HG03280 (cell line): ENCODE measurements around the gene BIK.
A peak's percentile ranks its signal among the peaks of the same experiment; 100 is the strongest.
"Not testable (repeated sequence)": the region's sequence is repeated elsewhere in the genome, so short reads cannot be mapped to it uniquely, and the experiment has no call there.

ENCODE experiments used
- ATAC-seq: cut with Tn5 transposase; IDR thresholded peaks from one replicate; pipeline ENCODE4 v1.9.1; 2021; ENCODE audit warnings: mild to moderate bottlenecking, moderate library complexity; ENCODE audit not compliant: unreplicated experiment

Gene BIK

DNA sequence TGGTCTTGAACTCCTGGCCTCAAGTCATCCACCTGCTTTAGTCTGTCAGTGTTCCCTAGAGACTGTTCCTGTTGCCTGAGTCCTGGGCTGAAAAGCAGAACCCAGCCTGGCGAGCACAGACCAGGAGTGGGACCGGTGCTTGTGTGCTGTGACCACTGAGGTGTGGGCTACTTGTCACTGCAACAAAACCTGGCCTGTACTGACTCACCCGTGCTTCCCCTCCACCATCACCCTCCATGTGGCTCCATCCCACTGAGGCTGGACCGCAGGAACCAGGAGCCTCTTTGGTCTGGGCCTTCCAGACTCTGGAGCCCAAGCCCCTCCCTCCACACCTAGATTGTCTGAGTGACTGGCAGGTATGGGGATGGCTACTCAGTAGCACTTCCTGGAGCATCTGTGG is 24.0 kb downstream of the BIK start:
- no peak for ATAC-seq

DNA sequence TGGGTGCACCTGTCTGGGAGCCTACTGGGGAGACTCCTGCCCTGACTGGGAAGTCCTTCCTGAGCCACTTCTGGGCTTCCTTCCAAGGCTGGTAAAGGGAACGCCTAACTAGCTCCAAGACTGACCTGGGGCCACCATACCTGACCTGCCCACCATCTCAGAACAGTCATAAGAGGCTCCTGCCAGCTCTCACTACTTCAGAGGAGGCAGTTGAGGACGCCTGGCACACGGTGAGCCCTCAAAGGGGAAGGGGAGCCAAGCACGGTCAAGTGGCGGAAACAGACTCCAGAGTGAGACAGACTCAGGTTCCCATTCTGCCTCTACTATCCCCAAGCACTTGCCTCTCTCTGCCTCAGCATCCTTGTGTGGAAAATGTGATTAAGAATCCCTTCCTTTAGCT is 25.0 kb downstream of the BIK start:
- no peak for ATAC-seq

DNA sequence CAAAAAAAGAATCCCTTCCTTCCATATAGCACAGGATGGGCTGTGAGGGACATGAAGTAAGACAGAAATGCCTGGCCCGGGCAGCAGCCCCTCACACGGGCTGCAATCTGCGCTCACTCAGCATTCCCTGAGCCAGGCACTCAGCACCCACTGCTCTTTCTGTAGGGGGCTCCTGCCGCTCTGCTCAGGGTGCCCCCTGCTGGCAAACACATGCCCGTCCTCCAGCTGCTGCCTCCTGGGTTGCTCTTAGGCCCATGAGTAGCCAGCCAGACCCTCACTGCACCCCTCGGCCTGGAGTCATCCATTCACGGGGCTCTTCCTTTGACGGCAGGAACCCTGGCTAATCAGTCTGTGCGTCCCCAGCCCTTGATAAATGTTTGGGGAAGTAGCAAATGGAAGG is 25.7 kb downstream of the BIK start:
- ATAC-seq = no peak

DNA sequence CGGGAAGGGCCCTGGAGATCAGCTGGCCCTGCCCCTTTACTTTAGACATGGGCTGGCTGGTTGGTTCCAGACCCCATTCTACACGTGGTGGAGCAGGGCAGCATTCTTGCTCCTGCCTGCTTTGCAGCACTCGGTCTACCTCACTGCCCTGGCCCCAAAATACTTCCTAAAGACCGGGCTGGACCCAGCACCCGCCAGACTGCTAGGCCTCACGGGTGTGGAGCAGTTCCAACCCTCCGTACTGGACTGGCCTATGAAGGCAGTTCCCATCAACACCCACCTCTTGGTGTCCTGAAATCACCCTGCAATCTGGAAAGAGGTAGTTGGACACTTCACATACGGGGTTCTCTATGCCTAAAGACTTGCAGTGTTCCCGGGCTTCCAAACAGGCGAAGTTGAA is 26.3 kb downstream of the BIK start:
- ATAC-seq = no peak

DNA sequence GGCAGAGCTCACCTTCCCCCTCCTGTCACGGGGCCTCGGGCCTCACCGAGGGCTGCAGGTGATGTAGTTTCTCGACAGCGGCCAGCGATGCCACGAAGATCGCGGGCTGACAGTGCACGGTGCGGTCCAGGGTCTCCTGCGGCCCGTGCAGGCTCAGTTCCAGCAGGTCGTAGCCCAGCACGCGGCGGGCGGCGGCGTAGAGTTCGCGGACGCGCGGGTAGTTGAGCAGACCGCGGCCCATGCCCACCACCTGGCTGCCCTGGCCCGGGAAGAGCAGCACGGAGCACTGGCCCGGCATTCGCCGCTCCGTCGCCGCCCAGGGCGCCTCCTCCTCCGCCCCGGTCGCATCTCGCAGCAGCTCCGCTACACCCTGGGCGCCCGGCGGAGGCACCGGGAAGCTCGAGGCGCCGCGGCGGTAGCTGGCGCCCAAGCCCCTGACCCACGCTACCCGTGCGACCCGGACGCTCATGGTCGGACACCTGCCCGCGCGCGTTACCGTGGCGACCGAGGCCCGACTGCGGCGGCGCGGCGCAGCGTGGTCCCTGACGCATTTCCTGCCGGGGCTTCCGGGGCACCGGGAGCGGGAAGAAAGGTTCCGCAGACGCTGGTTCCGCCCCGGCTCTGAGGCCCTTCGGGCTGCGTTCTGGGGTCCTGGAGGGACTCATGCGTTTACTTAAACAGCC is 32.5 kb downstream of the BIK start, which contains the start of gene MCAT:
Gene MCAT, minus strand, starts transcription at position 519 of the 683 bp plus-strand sequence. Its CDS starts 50 bp downstream, at position 469.
- peak; percentile 85 for ATAC-seq

DNA sequence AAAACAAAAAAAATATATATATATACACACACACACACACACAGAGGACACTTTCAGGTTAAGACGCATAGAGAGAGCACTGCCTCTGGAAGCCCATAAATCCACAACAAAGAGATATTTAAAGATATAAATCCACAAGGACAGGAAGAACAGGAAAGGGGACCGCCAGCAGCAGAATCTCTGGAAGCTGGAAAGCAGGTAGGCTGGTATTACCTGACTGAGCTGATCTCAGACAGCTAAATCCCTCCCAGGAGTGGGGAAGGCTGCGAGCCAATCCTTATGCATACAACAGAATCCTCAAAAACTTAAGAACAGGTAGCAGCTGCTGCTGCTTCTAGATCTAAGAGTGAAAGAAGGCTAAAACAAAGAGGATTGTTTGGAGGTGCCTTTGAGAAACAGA is 34.4 kb downstream of the BIK start:
- no peak for ATAC-seq

DNA sequence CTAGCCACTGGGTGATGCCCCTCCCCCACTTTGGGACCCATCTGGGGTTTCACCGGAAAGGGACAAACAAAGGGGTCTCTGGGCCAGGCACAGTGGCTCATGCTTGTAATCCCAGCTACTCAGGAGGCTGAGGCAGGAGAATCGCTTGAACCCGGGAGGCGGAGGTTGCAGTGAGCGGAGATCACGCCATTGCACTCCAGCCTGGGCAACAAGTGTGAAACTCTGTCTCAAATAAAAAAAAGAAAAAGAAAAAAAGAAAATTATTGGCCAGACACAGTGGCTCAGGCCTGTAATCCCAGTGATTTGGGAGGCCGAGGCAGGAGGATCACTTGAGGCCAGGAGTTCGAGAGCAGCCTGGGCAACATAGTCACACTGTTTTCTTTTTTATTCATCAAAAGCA is 34.8 kb downstream of the BIK start:
- not testable (repeated sequence) for ATAC-seq

DNA sequence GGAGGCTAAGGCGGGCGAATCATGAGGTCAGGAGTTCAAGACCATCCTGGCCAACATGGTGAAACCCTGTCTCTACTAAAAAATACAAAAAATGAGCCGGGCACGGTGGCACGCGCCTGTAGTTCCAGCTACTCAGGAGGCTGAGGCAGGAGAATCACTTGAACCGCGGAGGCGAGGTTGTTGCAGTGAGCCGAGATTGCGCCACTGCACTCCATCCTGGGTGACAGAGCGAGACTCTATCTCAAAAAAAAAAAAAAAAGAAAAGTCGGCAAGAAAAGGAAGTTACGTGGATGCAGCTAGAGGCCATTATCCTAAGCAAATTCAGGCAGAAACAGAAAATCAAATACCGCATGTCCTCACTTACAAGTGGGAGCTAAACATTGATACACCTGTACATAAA is 35.8 kb downstream of the BIK start:
- ATAC-seq = not testable (repeated sequence)

DNA sequence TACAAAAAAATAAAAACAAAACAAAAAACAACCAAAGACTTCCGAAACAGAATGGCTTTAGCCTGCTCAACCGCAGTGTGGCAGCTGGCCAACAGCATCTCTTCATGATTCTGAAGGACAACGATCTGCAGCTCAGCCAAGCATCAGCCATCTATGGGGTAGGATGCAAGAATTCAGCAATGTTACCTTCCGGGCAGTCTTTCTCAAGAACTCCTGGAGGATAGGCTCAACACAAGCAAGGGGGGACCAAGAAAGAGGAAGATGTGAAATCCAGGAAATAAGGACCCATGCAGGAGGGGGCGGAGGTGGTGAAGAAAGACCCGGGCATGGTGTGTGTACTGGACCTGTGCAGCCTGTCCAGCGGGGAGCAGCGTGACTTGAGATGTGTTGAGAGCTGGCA is 37.3 kb downstream of the BIK start:
- no peak for ATAC-seq

DNA sequence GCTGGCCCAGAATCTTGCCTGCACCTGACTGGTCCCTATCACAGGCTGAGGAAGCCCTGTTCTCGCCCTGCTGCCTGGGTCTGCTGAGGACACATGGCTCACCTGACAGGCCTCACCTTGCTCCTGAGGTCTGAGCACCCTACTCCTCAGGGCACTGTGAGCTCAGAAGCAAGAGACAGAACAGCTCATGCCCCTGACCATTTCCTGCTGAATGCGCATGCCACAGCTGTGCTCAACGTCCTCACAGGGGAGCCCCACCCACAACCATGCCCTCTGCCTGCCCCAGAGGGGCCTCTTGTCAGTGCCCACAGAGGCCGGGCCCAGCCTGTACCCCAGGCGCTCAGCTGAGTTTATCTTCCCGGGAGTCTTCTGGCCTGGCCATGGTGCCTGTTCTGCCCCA is 38.0 kb downstream of the BIK start:
- no peak for ATAC-seq

DNA sequence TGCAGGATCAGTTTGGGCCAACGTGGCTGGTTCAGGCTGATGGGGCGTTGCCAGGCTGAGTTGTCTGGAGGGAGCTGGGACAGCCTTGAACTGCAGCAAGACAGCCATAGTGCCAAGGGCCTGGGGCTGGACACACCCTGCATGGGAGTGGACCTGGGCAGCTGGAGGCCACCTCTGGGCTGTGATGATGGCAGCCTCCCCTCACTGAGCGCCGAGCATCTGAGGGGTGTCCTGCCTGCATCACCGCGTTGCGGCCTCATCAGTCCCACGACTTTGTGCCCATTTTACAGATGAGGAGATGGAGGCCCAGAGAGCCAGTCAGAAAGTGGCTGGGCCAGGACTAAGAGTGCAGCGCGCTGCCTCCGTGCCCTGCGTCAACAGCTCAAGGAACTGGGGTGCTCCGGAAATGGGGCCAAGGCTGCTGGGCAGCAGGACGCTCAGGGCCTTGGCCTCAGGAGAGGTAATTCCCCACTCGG is 40.2 kb downstream of the BIK start:
- ATAC-seq = no peak

DNA sequence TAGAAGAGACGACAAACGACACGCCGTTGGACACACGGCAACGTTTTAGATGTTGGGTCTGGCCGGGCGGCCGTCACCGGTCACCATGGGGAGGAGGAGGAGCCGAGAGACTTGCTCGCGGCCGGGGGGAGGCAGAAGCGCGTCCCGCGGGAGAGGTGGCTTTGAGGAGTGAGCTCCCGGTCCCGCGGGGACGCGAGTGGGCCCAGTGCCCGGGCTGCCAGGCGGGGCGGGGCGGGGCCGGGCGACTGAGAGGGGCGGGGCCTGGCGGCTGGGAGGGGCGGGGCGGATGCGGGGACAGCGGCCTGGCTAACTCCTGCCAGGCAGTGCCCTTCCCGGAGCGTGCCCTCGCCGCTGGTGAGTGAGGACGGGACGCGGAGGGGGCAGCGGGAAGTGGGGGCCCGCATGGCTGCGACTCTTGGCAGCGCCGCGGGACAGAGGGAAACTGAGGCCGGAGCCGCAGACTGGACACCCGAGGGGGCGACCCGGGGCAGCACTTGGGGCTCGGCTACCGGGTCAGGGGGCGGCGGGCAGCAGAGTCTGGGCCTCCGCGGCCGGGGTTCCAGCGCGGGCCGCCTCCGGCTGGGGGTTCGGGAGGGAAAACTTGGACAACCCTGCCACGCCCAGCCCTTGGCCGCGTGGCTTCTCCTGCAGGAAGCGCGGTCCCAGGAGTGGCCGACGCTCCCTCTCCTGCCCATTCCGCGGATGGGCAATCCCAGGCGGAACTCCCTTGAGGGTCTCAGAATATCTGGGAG is 40.9 kb downstream of the BIK start, which contains the start of gene TSPO:
Gene TSPO, plus strand, starts transcription at position 309 of the 752 bp plus-strand sequence. CDS start 7,680 bp downstream, outside the sequence.
- peak; percentile 43 for ATAC-seq

DNA sequence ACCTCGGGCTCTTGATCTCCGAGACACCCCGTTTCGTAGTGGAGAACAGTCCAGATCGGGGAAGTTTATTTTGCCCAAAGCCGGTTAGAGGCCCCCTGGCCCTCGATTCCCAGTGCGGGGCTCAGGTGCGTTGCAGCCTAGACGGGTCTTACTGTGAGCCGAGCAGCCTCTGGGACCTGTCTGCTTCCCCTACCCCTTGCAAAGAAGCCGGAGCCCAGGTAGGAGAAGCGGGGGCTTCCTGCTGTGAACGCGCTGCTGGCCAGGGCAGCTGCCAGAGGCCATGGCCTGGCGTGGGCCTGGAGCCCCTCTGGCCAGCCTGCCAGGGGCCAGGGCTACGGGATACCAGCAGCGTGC is 41.4 kb downstream of the BIK start:
- no peak for ATAC-seq

DNA sequence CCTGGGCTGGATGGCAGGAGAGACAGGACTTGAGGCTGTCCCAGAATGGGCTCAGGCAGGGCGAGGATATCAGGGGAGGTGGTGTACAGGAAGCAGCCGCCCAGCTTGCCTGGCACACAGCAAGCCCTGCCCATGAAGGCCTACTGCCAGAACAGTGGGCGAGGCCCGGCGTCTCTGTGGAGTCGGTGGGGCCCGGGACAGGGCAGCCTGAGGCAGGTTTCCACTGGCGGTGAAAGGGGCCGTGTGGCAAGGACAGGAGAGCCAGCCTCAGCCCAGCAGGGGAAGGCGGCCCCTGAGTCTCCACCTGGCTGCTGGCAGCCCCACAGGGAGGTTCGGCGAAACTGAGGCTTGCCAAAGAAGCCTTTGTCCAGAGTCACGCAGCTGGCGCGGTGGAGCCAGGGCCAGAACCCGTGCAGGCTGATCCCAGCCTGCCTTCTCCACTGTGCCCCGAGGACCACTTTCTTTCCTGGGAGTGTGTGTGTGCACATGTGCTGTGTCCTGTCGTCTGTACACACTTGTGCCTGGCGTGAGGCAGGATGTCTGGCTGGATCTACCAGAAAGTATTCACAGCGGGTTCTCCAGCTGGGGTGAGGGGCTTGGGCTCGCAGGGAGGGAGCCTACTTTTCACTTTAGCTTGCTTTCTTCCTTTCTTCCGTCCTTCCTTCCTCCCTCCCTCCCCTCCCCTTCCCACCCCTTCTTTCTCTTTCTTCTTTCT is 42.0 kb downstream of the BIK start:
- no peak for ATAC-seq

DNA sequence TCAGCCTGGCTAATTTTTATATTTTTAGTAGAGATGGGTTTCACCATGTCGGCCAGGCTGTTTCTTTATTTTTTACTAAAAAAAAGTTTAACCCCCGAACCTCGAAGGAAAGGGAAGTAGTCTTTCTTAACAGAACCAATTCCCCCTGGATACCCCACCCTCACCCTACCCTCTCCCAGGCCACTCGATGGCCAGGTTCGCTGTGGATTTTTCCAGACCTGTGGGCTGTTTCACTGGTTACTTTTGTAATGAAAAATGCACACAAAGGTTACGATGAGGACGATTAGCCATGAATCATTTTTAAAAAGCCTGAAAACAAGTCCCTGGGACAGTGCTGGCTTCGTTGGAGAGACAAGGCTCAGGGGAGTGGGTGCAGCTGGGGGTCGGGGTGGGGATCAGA is 43.3 kb downstream of the BIK start:
- ATAC-seq = no peak

DNA sequence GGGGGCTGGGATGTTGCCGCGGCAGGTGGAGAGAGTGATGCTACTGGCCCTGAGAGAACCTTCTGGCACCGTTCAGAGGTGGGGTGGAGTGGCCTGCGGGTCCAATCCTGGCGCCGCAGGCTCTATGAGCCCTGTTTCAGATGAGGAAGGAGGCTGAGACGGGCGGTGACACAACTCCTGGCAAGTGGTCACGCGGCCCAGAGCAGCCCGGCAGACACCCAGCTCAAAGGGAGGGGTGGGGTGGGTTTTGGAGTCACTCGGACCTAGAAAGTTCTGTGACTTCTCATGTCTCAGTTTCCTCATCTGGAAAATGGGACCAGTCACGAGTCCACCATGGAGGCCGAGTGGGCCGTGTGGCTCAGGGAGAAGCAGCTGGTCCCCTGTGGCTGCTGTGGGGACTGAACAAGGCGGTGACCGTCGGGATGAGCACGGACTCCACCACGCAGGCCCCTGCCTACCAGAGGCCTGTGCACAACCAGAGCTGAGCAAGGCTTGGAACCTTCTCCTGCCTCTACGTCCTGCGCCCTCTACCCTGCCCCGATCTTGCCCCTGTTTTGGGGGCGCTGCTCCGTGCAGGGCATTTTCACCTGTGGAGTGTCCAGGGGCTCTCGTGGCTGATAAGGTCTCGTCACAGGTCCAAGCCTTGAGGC is 44.5 kb downstream of the BIK start:
- no peak for ATAC-seq

DNA sequence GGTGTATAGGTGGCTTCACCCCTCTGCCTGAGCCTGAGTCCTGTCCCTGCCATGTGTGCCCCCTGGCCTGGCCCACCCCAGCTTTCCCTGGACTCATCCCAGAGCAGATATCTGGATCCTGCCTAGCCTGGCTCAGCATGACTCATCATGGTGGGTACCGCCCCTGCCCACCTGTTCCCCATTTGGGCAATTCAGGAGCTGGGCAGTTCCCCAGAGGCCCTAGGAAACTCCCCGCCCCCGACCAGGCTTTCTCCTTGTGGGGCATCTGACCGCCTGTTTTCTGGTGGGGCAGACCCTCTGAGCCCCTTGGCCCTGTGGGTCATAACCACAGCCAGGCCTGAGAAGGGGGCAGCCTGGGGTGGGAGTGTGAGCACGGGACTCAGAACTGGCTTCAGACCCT is 45.2 kb downstream of the BIK start:
- no peak for ATAC-seq

DNA sequence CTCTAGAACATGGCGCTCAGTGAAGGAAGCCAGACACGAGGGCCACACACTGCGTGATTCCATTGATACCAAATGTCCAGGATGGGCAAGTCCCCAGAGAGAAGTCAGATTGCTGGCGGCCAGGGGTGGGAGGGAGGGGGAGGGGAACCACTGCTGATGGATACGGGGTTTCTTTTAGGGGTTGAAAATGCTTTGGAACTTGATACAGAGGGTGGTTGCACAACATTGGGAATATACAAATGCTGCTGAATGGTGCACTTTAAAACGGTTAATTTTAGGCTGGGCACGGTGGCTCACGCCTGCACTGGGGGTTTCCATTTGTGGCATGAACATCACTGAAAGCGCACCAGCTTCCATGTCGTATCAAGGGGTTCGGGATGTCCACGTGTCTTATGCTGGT is 45.9 kb downstream of the BIK start:
- no peak for ATAC-seq

DNA sequence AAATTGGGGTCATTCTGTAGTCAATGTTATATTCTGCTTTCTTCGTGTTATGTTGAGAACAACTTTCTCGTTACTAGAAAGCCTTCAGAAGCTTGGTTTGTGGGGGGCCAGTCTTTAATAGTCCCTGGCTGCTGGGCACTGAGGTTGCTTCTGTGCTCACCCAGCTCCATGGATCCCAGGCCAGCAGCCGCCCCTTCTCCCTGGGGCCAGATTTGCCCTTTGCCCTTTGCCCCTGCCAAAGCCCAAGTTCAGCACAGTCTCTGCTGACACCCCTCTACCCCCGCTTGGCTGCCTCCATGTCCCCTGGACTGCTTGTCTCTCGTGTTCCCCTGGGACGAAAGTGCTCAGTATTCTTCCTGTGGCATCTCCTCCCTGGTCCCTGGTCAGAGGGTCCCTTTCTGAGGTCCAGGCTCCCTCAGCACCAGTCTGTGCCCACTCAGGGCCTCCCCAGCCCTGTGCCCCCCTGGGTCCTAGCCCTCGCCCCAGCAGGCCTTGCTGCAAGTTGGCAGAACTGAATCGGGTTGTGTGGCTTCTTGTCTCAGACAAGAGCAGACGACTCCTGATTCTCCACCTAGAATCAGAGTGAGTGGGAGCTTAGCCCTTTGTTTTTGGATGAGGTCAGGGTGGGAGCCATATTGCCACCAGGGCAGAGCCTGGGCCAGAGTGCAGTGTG is 47.5 kb downstream of the BIK start:
- no peak for ATAC-seq

DNA sequence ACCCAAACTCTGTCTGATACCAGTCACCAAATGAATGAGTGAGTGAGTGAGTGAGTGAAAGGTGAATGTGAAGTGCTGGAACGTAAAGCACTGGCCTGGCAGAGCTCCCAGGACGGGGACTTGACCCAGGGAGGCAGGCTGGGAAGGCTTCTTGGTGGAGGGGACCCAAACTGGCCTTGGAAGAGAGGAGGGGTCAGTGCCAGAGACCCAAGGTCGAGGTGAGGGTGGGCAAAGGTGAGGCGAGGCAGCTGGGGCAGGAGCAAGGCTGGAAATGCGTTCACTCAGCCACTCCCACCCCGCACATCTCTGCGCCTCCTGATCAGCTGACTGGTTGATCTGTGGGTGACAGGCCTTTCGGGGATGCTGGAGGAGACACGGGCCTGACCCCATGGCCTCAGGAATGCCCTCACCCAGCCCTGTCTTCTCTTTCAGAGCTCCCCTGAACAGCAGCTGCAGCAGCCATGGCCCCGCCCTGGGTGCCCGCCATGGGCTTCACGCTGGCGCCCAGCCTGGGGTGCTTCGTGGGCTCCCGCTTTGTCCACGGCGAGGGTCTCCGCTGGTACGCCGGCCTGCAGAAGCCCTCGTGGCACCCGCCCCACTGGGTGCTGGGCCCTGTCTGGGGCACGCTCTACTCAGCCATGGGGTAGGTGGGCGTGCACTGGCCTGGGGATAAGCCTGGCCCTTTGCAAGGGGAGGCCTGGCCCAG is 48.4 kb downstream of the BIK start:
- no peak for ATAC-seq
